H1 (cell line): Measurements from ENCODE around the gene FAM120B. TPM values are rescaled to one million over a fixed set of nuclear protein-coding genes. Genes with fewer than 3 reads are reported as not detected.

ENCODE experiments used
- CTCF ChIA-PET: fragments of 300-600 bp; sonication (Branson Sonifier 250); formaldehyde crosslinking; loops from one replicate; lab custom pipeline; 2021; ENCODE audit not compliant: partially characterized antibody; lab: Charles Lee
- POLR2A ChIA-PET: fragments of 300-600 bp; sonication (Branson Sonifier 250); formaldehyde crosslinking; loops from one replicate; lab custom pipeline; 2021; ENCODE audit warnings: inconsistent platforms; ENCODE audit not compliant: partially characterized antibody; lab: Charles Lee
- DNase-seq, 2 experiments: peaks; one replicate each; pipeline versions ENCODE4 v3.0.0 to v3.0.0-alpha.2; 2010 to 2022; ENCODE audit warnings: low spot score in 2 of 2, low read depth in 1 of 2, mixed read lengths in 1 of 2
- FAIRE-seq: peaks from 2 replicates; lab custom pipeline; 2011; peaks lifted over from hg19 to GRCh38; lab: Jason Lieb, UNC
- H2AFZ ChIP-seq: 2 replicates; pipeline ENCODE4 v1.8.1; 2012; ENCODE audit warnings: low read length, inconsistent platforms
- H2AK5ac ChIP-seq: 2 replicates; pipeline ENCODE4 v1.6.1; 2013; ENCODE audit warnings: low read depth, low read length
- H2BK120ac ChIP-seq: replicated peaks from 2 replicates; pipeline ENCODE3; 2013; ENCODE audit warnings: low read depth, low read length, inconsistent platforms
- H2BK12ac ChIP-seq: 2 replicates; pipeline ENCODE4 v1.6.1; 2013; ENCODE audit warnings: low read depth, low read length
- H2BK15ac ChIP-seq: 2 replicates; pipeline ENCODE4 v1.6.1; 2013; ENCODE audit warnings: low read length
- H2BK20ac ChIP-seq: 2 replicates; pipeline ENCODE4 v1.6.1; 2013; ENCODE audit warnings: low read length
- H2BK5ac ChIP-seq: 2 replicates; pipeline ENCODE4 v1.6.1; 2013; ENCODE audit warnings: low read depth, low read length
- H3K14ac ChIP-seq: 2 replicates; pipeline ENCODE4 v1.6.1; 2013; ENCODE audit warnings: inconsistent platforms; ENCODE audit not compliant: insufficient read length
- H3K18ac ChIP-seq: 2 replicates; pipeline ENCODE4 v1.6.1; 2013; ENCODE audit warnings: low read length; ENCODE audit errors: extremely low read depth
- H3K23ac ChIP-seq: 2 replicates; pipeline ENCODE4 v1.6.1; 2013; ENCODE audit warnings: inconsistent platforms; ENCODE audit not compliant: insufficient read length
- H3K23me2 ChIP-seq: 2 replicates; pipeline ENCODE4 v1.6.1; 2013; ENCODE audit warnings: low read depth, low read length
- H3K27ac ChIP-seq: 2 replicates; pipeline ENCODE4 v1.6.1; 2011; ENCODE audit warnings: low read depth, low read length, inconsistent platforms
- H3K27me3 ChIP-seq, 4 experiments: replicated peaks in 1 of 4; 1 replicate in 1 of 4; 2 replicates in 3 of 4; pipeline versions ENCODE4 v1.6.1 to v1.8.1; 2011 to 2013; ENCODE audit warnings: low read length in 3 of 4, mild to moderate bottlenecking in 3 of 4, inconsistent platforms in 2 of 4, mixed read lengths in 2 of 4, moderate library complexity in 1 of 4; ENCODE audit not compliant: control insufficient read depth in 3 of 4, insufficient read depth in 3 of 4; ENCODE audit errors: extremely low read depth in 1 of 4
- H3K36me3 ChIP-seq, 4 experiments: 2 replicates each; pipeline versions ENCODE4 v1.6.1 to v1.8.1; 2011 to 2013; ENCODE audit warnings: mild to moderate bottlenecking in 4 of 4, low read length in 3 of 4, moderate library complexity in 2 of 4, control low read depth in 1 of 4, inconsistent platforms in 1 of 4; ENCODE audit not compliant: insufficient read depth in 4 of 4, control insufficient read depth in 2 of 4
- H3K4ac ChIP-seq: replicated peaks from 2 replicates; pipeline ENCODE3; 2013; ENCODE audit warnings: low read length, low read depth, mixed read lengths, inconsistent platforms; ENCODE audit not compliant: insufficient read length
- H3K4me1 ChIP-seq, 4 experiments: replicated peaks in 1 of 4; 1 replicate in 1 of 4; 2 replicates in 3 of 4; pipeline versions ENCODE4 v1.6.1 to v1.8.1; 2011 to 2013; ENCODE audit warnings: low read length in 3 of 4, inconsistent platforms in 2 of 4, mixed read lengths in 1 of 4; ENCODE audit not compliant: insufficient read depth in 4 of 4, control insufficient read depth in 3 of 4
- H3K4me2 ChIP-seq, 2 experiments: 2 replicates each; pipeline versions ENCODE4 v1.6.1 to v1.8.1; 2011 to 2013; ENCODE audit warnings: low read depth in 2 of 2, low read length in 2 of 2, control low read depth in 1 of 2, inconsistent platforms in 1 of 2, mild to moderate bottlenecking in 1 of 2; ENCODE audit not compliant: insufficient read depth in 1 of 2
- H3K4me3 ChIP-seq, 4 experiments: fragments of 200-600, 300-600 bp in 1 of 4; sonication (generic), shearing (Covaris generic), sonication (Bioruptor Twin) in 1 of 4; 2 replicates each; pipeline versions ENCODE4 v1.5.1 to v1.8.1; 2011 to 2016; ENCODE audit warnings: low read length in 4 of 4, low read depth in 3 of 4, control low read depth in 2 of 4, inconsistent platforms in 2 of 4, mild to moderate bottlenecking in 2 of 4, mixed read lengths in 1 of 4, moderate library complexity in 1 of 4; ENCODE audit not compliant: insufficient read depth in 2 of 4; ENCODE audit errors: extremely low read depth in 1 of 4
- H3K56ac ChIP-seq: replicated peaks from 2 replicates; pipeline ENCODE3; 2013; ENCODE audit warnings: low read depth, mild to moderate bottlenecking, mixed read lengths, low read length, inconsistent platforms; ENCODE audit not compliant: insufficient read length
- H3K79me1 ChIP-seq: 2 replicates; pipeline ENCODE4 v1.6.1; 2013; ENCODE audit warnings: low read depth, low read length, control low read depth
- H3K79me2 ChIP-seq, 2 experiments: 2 replicates each; pipeline versions ENCODE4 v1.6.1 to v1.8.1; 2012 to 2013; ENCODE audit warnings: low read length in 2 of 2, mild to moderate bottlenecking in 2 of 2, inconsistent platforms in 1 of 2; ENCODE audit not compliant: insufficient read depth in 2 of 2, control insufficient read depth in 1 of 2
- H3K9ac ChIP-seq, 4 experiments: replicated peaks in 1 of 4; 1 replicate in 1 of 4; 2 replicates in 3 of 4; pipeline versions ENCODE4 v1.6.1 to v1.8.1; 2011 to 2013; ENCODE audit warnings: low read depth in 3 of 4, low read length in 3 of 4, control low read depth in 2 of 4, mild to moderate bottlenecking in 2 of 4, moderate library complexity in 2 of 4, inconsistent platforms in 1 of 4; ENCODE audit errors: extremely low read depth in 1 of 4
- H3K9me3 ChIP-seq, 2 experiments: 2 replicates each; pipeline versions ENCODE4 v1.6.1 to v1.8.1; 2012 to 2013; ENCODE audit warnings: mild to moderate bottlenecking in 2 of 2, moderate library complexity in 2 of 2, control low read depth in 1 of 2, inconsistent platforms in 1 of 2, low read depth in 1 of 2, low read length in 1 of 2, mixed read lengths in 1 of 2; ENCODE audit not compliant: insufficient read depth in 2 of 2
- H4K20me1 ChIP-seq, 2 experiments: replicated peaks in 1 of 2; 2 replicates each; pipeline versions ENCODE3 to v1.8.1; 2011 to 2013; ENCODE audit warnings: inconsistent platforms in 2 of 2, low read length in 2 of 2, mild to moderate bottlenecking in 1 of 2; ENCODE audit not compliant: insufficient read depth in 2 of 2, control insufficient read depth in 1 of 2
- H4K5ac ChIP-seq: 2 replicates; pipeline ENCODE4 v1.6.1; 2013; ENCODE audit warnings: low read length, low read depth, mixed read lengths, inconsistent platforms; ENCODE audit not compliant: insufficient read length
- H4K8ac ChIP-seq: 2 replicates; pipeline ENCODE4 v1.8.0; 2013; ENCODE audit warnings: mild to moderate bottlenecking, moderate library complexity, low read length, inconsistent platforms; ENCODE audit not compliant: insufficient read depth; ENCODE audit errors: extremely low read depth
- H4K91ac ChIP-seq: replicated peaks from 2 replicates; pipeline ENCODE3; 2013; ENCODE audit warnings: low read length, mixed read lengths, inconsistent platforms; ENCODE audit not compliant: insufficient read length
- ASH2L ChIP-seq: fragments of 200-600, 300-600 bp; sonication (generic); IDR thresholded peaks from one replicate; pipeline ENCODE4 v1.7.1; 2017; ENCODE audit warnings: low read length
- BCL11A ChIP-seq, 2 experiments: IDR thresholded peaks; one replicate each; pipeline ENCODE4 v1.6.1; 2011; ENCODE audit warnings: low read depth in 2 of 2, low read length in 2 of 2, mild to moderate bottlenecking in 2 of 2
- BRCA1 ChIP-seq: IDR thresholded peaks from 2 replicates; pipeline ENCODE4 v1.6.1; 2012; ENCODE audit warnings: low read depth, low read length, improper control_type of control experiment
- CBX8 ChIP-seq: fragments of 300-800, 300-1000 bp; sonication (generic); IDR thresholded peaks from 2 replicates; pipeline ENCODE4 v1.7.1; 2016; ENCODE audit warnings: low read depth, low read length, borderline replicate concordance
- MAFK ChIP-seq: IDR thresholded peaks from 2 replicates; pipeline ENCODE4 v1.6.1; 2012; ENCODE audit warnings: low read depth, mild to moderate bottlenecking, improper control_type of control experiment, low read length
- POLR2A ChIP-seq, 2 experiments: IDR thresholded peaks; 1 replicate in 1 of 2; 2 replicates in 1 of 2; pipeline ENCODE4 v1.6.1; 2011; ENCODE audit warnings: low read depth in 2 of 2, low read length in 2 of 2, mild to moderate bottlenecking in 2 of 2; ENCODE audit errors: control extremely low read depth in 1 of 2
- RBBP5 ChIP-seq: IDR thresholded peaks from 2 replicates; pipeline ENCODE4 v1.7.1; 2012; ENCODE audit warnings: low read depth, mild to moderate bottlenecking, inconsistent platforms, low read length, moderate library complexity, borderline replicate concordance
- SIRT6 ChIP-seq: IDR thresholded peaks from one replicate; pipeline ENCODE4 v1.7.1; 2012; ENCODE audit warnings: low read length, inconsistent platforms
- SP2 ChIP-seq: IDR thresholded peaks from 2 replicates; pipeline ENCODE4 v1.6.1; 2012; ENCODE audit warnings: mild to moderate bottlenecking, low read length, inconsistent platforms
- WGBS, 2 experiments: shearing (Covaris generic) in 1 of 2; methylation state at CpG; one replicate each; pipeline versions ENCODE4 v1.1.6 to v1.1.7; 2013 to 2015; ENCODE audit warnings: low lambda C conversion rate in 2 of 2, mixed read lengths in 2 of 2, inconsistent platforms in 1 of 2, low coverage in 1 of 2, missing lambda C conversion rate in 1 of 2; ENCODE audit not compliant: insufficient replicate concordance in 2 of 2, insufficient coverage in 1 of 2, insufficient read length in 1 of 2; ENCODE audit errors: extremely low coverage in 1 of 2, missing lambda C conversion rate in 1 of 2; 5-methylcytosine and 5-hydroxymethylcytosine counted together
- polyA plus RNA-seq, 7 experiments: library from polyadenylated mRNA; depleted of rRNA in 3 of 7; stranded (reverse) in 5 of 7; unstranded in 2 of 7; fragments of >200 nt in 5 of 7; fragments of 200-250 nt in 2 of 7; gene quantifications; 1 replicate in 5 of 7; 2 replicates in 1 of 7; 4 replicates in 1 of 7; pipeline versions ENCODE4 v1.2.1 to v1.2.3, GENCODE V29; 2011 to 2013; ENCODE audit warnings: missing spikeins in 2 of 7, mixed read lengths in 2 of 7
- total RNA-seq: library from RNA; stranded (reverse); fragmentation: NEBNext Ultra II Directional; extraction: Animal tissue kit (Norgen Biotek cat#: 25700); gene quantifications from 2 replicates; pipeline ENCODE4 v1.2.1, GENCODE V29; 2021
- TF ChIP-seq, protein P1 (sequence below): IDR thresholded peaks from 2 replicates; pipeline ENCODE4 v1.6.1; 2011; ENCODE audit warnings: low read depth, mild to moderate bottlenecking, low read length; ENCODE audit not compliant: insufficient read depth

FAM120B gene
- total and polyA plus RNA-seq, 2 of the 8 experiments (the other 6 are each of a cell fraction or from before 2014, with no cell fraction given): 5.1 to 12.5 TPM

GRCh38 chr6:170273191-170273590, 33.4 kb upstream of the FAM120B start:
- no peak overlapping the region for H2BK12ac ChIP-seq
- H2BK15ac ChIP-seq: no peak overlapping the region
- no peaks in the 10 kb centered on the region for H3K9me3 ChIP-seq
- H3K4ac ChIP-seq: no peak overlapping the region
- no peak overlapping the region for H3K14ac ChIP-seq
- H3K18ac ChIP-seq: no peak overlapping the region
- H3K23ac ChIP-seq: no peak overlapping the region
- POLR2A ChIA-PET: interaction anchor here (4.8 kb wide), 1 partner anchor 17 kb away, joined by 17 read pairs; the partner anchor contains the start of gene DLL1
- H2AFZ ChIP-seq: no peak overlapping the region
- TF ChIP-seq, protein P1, sequence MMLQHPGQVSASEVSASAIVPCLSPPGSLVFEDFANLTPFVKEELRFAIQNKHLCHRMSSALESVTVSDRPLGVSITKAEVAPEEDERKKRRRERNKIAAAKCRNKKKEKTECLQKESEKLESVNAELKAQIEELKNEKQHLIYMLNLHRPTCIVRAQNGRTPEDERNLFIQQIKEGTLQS: no peak
- no peak for TF ChIP-seq BRCA1
- TF ChIP-seq SIRT6: no peak
- no peak for TF ChIP-seq MAFK
- TF ChIP-seq ASH2L: no peak
- no peak for TF ChIP-seq CBX8
- no peak for TF ChIP-seq SP2
- no peak for TF ChIP-seq RBBP5
- TF ChIP-seq POLR2A (IDR thresholded peaks at IDR 0.05; ENCODE audit: control extremely low read depth in 1 of 2, low read depth in 2 of 2, low read length in 2 of 2): no peak
- TF ChIP-seq BCL11A (IDR thresholded peaks at IDR 0.05; ENCODE audit: low read depth in 2 of 2, low read length in 2 of 2): no peak
- no peak for DNase-seq
- 93% methylated on average over 12 of the region's 23 CpGs; no CpG with 5 or more reads in 1 of the 2 experiments for WGBS, 2 experiments
- H2AK5ac ChIP-seq: no peak overlapping the region
- no peaks in the 10 kb centered on the region for H3K79me2 ChIP-seq
- H4K8ac ChIP-seq: no peak overlapping the region
- H3K36me3 ChIP-seq: no peaks in the 10 kb centered on the region
- H3K23me2 ChIP-seq: no peaks in the 10 kb centered on the region
- CTCF ChIA-PET: interaction anchor here (0.9 to 1.0 kb wide), 2 partner anchors 16 to 441 kb away, joined by 3 to 4 read pairs; no protein-coding TSS in a partner anchor
- no peak overlapping the region for H3K27ac ChIP-seq
- no peak overlapping the region for H2BK5ac ChIP-seq
- H4K20me1 ChIP-seq: no peaks in the 10 kb centered on the region
- H2BK20ac ChIP-seq: no peak overlapping the region
- H3K27me3 ChIP-seq: no peaks in the 10 kb centered on the region
- H4K5ac ChIP-seq: no peak overlapping the region
- no peak overlapping the region for H4K91ac ChIP-seq
- no peak for FAIRE-seq
- no peak overlapping the region for H2BK120ac ChIP-seq
- no peak overlapping the region for H3K4me3 ChIP-seq
- no peak overlapping the region for H3K9ac ChIP-seq
- H3K4me1 ChIP-seq: peaks cover 0 to 5% (median 1%) of the 10 kb centered on the region in 4 experiments; a peak in 3 of 7 replicates
- no peak overlapping the region for H3K4me2 ChIP-seq
- H3K56ac ChIP-seq: no peak overlapping the region
- no peaks in the 10 kb centered on the region for H3K79me1 ChIP-seq
